Osteocyte (in vitro differentiated cells): Measurements from ENCODE around the gene KXD1. TPM values are rescaled to one million over a fixed set of nuclear protein-coding genes. Genes with fewer than 3 reads are reported as not detected.
"Not testable (repeated sequence)": the region's sequence is repeated elsewhere in the genome, so short reads cannot be mapped to it uniquely, and the experiment has no call there.

Experiments
- DNase-seq: peaks from one replicate; pipeline ENCODE4 v3.0.0; 2021; ENCODE audit warnings: mixed read lengths; ENCODE audit not compliant: unreplicated experiment; ENCODE audit errors: extremely low spot score
- H3K27ac Mint-ChIP-seq: one replicate; pipeline ENCODE4 v1.8.0; 2021; ENCODE audit warnings: mild to moderate bottlenecking, mixed read lengths; ENCODE audit not compliant: unreplicated experiment
- H3K27me3 Mint-ChIP-seq: one replicate; pipeline ENCODE4 v1.8.0; 2021; ENCODE audit warnings: mixed read lengths; ENCODE audit not compliant: unreplicated experiment
- H3K36me3 Mint-ChIP-seq: one replicate; pipeline ENCODE4 v1.8.0; 2021; ENCODE audit warnings: mixed read lengths; ENCODE audit not compliant: unreplicated experiment
- H3K4me1 Mint-ChIP-seq: one replicate; pipeline ENCODE4 v1.8.0; 2021; ENCODE audit warnings: mixed read lengths; ENCODE audit not compliant: unreplicated experiment
- H3K4me3 Mint-ChIP-seq: one replicate; pipeline ENCODE4 v1.8.0; 2021; ENCODE audit warnings: mild to moderate bottlenecking, moderate library complexity, mixed read lengths; ENCODE audit not compliant: unreplicated experiment
- H3K9me3 Mint-ChIP-seq: one replicate; pipeline ENCODE4 v1.8.0; 2021; ENCODE audit warnings: mixed read lengths; ENCODE audit not compliant: unreplicated experiment
- total RNA-seq: library from RNA; stranded (reverse); gene quantifications from 2 replicates; pipeline ENCODE4 v1.2.1, GENCODE V29; 2021
- TF ChIP-seq, protein P1 (sequence below): fragments of 200-600 bp; sonication (generic); IDR thresholded peaks from 2 replicates; pipeline ENCODE4 v1.5.0; 2021; ENCODE audit warnings: antibody characterized with exemption, mild to moderate bottlenecking, moderate library complexity

The KXD1 gene
- total RNA-seq, 1 donor from 2014 or later, result 66.5 TPM

DNA sequence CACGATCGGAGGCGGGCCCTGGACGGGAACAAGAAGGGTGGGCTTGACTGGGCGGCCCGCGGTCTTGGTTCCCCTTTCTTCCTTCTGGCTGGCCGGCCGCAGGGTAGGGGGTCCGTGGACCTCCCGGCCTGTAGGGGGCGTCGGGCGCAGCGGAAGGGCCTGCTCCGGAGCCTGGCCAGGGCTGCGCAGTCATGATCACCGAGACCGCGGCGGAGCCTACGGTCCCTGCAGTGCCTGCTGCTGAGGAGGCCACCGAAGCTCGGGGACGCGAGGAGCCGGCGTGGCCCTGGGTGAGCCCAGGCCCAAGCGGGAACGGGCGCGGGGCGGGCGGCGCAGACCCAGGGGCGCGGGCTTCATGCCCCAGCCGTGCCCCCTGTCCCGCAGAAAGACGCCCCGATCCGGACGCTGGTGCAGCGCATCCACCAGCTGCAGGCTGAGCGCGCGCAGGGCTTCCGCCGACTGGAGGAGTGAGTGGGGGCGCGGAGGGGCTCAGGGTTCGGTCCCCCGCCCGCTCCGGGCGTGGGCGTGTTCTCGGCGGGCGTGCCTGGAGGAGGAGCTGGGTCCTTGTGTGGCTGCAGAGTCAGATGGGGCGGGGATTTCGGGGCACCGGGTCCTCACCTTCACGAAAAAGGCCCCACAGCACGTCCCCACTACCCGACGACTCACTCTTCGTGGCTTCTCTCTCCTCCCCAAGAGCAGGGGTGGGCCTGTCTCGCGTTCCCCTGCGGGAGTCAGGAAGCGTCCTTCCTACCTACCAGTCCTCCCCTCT lies 31.1 kb downstream of the KXD1 start, which contains the start of gene REX1BD:
REX1BD (plus strand) TSS at position 188 of the 769 bp plus-strand sequence; CDS start at position 192, 4 bp downstream.
- peak; percentile 94 for DNase-seq
- Mint-ChIP-seq H3K9me3 (no peaks in the 10 kb centered on the region), H3K4me3 (peak within 1 kb of the TSS; percentile 79), H3K36me3 (peaks cover 1% of the 10 kb centered on the region), H3K27ac (peak within 1 kb of the TSS; percentile 74), H3K27me3 (no peaks in the 10 kb centered on the region), H3K4me1 (peaks cover 16% of the 10 kb centered on the region)
- TF ChIP-seq, protein P1, sequence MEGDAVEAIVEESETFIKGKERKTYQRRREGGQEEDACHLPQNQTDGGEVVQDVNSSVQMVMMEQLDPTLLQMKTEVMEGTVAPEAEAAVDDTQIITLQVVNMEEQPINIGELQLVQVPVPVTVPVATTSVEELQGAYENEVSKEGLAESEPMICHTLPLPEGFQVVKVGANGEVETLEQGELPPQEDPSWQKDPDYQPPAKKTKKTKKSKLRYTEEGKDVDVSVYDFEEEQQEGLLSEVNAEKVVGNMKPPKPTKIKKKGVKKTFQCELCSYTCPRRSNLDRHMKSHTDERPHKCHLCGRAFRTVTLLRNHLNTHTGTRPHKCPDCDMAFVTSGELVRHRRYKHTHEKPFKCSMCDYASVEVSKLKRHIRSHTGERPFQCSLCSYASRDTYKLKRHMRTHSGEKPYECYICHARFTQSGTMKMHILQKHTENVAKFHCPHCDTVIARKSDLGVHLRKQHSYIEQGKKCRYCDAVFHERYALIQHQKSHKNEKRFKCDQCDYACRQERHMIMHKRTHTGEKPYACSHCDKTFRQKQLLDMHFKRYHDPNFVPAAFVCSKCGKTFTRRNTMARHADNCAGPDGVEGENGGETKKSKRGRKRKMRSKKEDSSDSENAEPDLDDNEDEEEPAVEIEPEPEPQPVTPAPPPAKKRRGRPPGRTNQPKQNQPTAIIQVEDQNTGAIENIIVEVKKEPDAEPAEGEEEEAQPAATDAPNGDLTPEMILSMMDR, result peak; percentile 95

DNA sequence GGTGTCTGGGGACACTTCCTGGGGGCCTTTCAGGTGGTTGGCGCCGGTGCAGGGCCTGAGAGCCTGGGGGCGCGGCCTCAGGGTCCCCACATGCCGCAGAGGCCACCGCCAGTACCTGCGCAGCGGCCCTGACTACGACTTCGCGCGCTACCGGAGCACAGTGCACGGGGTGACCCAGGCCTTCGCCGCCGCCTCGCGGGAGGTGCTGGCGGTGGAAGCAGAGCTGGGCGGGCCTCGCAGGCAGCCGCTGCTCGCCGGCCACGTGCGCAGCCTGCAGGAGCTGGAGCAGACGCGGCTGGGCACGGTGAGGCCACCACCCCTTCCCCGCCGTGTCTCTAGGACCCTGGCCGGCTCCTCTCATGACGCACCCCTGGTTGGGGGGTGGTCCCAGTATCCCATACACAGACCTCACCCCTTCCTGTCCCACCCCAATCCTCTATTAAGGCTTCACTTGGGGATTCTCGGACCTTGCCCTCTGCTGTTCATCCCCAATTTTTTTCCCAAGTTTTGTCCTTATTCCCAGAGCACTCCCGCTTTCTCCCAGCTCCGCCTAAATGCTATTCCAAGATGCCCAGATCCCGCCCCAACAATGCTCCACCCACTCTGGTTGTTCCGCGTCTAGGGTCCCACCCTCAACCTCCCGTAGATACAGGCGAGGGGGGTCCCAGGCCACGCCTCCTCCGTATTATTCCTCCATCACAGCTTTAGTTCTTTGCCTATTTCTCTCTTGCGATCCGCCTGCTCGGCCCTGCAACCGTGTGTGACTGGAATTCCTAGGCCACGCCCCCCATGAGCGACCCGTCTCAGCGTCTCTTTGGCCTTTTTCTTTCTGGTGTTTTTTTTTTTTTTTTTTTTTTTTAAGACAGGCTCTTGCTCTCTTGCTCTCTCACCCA lies 32.0 kb downstream of the KXD1 start:
- Mint-ChIP-seq H3K4me3 (peak overlapping the region; percentile 79), H3K27ac (peak overlapping the region; percentile 74), H3K27me3 (no peaks in the 10 kb centered on the region), H3K4me1 (peaks cover 18% of the 10 kb centered on the region), H3K36me3 (peaks cover 1% of the 10 kb centered on the region), H3K9me3 (no peaks in the 10 kb centered on the region)
- TF ChIP-seq, protein P1, result peak; percentile 1
- no peak for DNase-seq

DNA sequence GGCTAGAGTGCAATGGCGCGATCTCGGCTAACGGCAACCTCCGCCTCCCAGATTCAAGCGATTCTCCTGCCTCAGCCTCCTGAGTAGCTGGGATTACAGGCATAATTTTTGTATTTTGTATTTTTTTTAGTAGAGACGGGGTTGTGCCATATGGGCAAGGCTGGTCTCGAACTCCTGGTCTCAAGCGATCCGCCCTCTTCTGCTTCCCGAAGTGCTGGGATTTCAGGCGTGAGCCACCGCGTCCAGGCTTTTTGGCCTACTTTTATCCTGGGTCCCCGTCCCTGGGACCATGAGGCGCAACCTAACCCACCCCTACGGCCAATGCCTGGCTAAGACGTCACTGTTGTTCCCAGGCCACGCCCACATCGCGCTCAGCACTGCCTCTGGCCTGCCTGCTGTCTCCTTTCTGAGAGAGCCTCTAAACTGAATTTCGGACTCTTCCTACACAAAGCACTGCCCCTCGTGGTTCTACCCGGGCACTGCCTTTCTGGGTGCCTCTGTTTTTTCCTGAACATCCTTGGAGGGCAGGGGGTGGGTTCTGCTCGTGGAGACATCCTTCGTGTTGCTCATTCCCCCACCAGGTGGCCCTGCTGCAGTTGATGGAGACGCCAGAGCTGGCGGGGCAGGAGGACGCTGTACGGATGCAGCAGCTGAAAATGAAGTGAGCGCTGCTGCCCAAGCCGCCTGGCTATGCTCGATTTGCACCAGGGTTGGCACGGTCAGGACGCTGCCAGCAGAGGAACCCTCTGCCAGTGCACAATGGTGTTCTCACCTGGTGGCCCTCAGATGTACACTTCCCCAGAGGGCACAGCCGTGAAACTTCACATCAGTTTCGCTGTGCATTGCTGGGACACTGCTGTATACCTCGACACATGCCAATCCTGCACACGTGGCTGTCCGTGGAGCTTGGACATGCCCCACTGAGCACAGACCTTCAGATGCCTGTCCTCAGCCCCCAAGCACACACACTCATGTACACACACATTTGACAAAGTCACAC lies 32.9 kb downstream of the KXD1 start:
- peak; percentile 91 for DNase-seq
- H3K27me3 Mint-ChIP-seq, result no peaks in the 10 kb centered on the region
- TF ChIP-seq, protein P1, result peak; percentile 58
- peaks cover 1% of the 10 kb centered on the region for H3K36me3 Mint-ChIP-seq
- H3K9me3 Mint-ChIP-seq, result no peaks in the 10 kb centered on the region
- peaks cover 23% of the 10 kb centered on the region for H3K4me1 Mint-ChIP-seq
- H3K4me3 Mint-ChIP-seq, result peak overlapping the region; percentile 79
- H3K27ac Mint-ChIP-seq, result peak overlapping the region; percentile 74

DNA sequence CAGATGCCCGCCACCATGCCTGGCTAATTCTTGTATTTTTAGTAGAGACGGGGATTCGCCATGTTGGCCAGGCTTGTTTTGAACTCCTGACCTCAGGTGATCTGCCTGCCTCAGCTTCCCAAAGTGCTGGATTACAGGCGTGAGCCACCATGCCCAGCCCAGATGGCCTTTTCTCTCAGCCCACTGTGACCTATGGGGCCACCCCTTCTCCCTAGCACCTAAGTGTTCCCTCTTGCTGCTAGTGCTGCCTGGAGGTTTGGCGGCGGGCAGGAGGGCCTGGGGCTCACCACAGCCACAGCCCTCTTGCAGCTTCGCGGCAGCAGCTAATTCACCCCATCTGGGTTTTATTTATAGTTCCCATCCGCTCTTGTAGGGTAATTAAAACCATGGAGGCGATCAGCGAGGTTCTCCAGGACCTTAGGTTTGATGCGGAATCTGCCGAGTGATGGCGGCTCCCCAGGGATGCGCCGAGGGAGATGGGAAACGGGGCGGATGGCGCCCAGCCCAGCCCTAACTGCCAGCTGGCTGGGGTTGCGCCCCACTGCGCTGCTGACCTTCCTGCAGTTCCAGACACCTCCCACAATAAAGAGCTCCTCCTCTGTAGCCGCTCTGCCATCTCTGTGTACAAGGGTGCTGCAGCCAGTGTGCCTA lies 34.2 kb downstream of the KXD1 start:
- Mint-ChIP-seq H3K36me3 (peaks cover 1% of the 10 kb centered on the region), H3K4me1 (peaks cover 25% of the 10 kb centered on the region), H3K9me3 (no peaks in the 10 kb centered on the region), H3K27ac (no peak overlapping the region), H3K27me3 (no peaks in the 10 kb centered on the region), H3K4me3 (no peak overlapping the region)
- DNase-seq, result no peak
- TF ChIP-seq, protein P1, result no peak

DNA sequence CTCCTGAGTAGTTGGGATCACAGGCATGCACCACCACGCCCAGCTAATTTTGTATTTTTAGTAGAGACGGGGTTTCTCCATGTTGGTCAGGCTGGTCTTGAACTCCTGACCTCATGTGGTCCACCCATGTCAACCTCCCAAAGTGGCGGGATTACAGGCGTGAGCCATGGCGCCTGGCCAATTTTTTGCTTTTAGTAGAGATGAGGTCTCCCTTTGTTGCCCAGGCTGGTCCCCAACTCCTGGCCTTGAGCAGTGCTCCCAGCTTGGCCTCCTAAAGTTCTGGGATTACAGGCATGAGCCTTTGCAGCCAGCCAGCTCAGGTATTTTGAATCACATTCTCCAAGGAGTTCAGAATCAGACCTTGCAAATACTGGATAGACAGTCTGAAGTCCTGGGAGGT lies 35.1 kb downstream of the KXD1 start:
- DNase-seq, H3K4me3 Mint-ChIP-seq, H3K36me3 Mint-ChIP-seq, H3K9me3 Mint-ChIP-seq, H3K27ac Mint-ChIP-seq, H3K27me3 Mint-ChIP-seq: not testable (repeated sequence)
- peaks cover 25% of the 10 kb centered on the region for H3K4me1 Mint-ChIP-seq
